ENCODE data around the gene LIPE. TPM values are rescaled to one million over a fixed set of nuclear protein-coding genes. Genes with fewer than 3 reads are reported as not detected.

The LIPE gene, protein sequence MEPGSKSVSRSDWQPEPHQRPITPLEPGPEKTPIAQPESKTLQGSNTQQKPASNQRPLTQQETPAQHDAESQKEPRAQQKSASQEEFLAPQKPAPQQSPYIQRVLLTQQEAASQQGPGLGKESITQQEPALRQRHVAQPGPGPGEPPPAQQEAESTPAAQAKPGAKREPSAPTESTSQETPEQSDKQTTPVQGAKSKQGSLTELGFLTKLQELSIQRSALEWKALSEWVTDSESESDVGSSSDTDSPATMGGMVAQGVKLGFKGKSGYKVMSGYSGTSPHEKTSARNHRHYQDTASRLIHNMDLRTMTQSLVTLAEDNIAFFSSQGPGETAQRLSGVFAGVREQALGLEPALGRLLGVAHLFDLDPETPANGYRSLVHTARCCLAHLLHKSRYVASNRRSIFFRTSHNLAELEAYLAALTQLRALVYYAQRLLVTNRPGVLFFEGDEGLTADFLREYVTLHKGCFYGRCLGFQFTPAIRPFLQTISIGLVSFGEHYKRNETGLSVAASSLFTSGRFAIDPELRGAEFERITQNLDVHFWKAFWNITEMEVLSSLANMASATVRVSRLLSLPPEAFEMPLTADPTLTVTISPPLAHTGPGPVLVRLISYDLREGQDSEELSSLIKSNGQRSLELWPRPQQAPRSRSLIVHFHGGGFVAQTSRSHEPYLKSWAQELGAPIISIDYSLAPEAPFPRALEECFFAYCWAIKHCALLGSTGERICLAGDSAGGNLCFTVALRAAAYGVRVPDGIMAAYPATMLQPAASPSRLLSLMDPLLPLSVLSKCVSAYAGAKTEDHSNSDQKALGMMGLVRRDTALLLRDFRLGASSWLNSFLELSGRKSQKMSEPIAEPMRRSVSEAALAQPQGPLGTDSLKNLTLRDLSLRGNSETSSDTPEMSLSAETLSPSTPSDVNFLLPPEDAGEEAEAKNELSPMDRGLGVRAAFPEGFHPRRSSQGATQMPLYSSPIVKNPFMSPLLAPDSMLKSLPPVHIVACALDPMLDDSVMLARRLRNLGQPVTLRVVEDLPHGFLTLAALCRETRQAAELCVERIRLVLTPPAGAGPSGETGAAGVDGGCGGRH
- 1.4 and 4.2 TPM in 2 replicates for total RNA-seq

DNA sequence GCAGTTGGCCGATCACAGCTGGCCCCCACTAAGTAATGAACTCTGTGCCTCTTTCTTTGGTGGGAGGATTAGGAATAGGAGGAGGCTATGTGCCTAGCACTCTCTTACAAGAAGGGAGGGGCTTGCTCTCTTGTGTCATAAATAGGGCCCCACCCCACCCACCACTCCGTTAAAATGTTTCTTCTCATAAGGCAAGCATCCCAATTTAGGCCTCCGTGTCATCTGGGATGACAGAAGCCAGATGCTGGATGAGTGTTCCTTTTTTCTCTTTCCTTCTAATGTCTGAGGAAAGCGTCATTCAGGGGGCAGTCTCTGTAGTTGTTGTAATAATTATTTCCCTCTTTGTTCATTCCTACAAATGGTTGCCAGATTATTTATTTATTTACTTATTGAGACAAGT is at the start of gene LIPE:
TSS of gene LIPE (minus strand) at position 76 of the 400 bp plus-strand sequence. CDS start 239 bp downstream, outside the sequence.

DNA sequence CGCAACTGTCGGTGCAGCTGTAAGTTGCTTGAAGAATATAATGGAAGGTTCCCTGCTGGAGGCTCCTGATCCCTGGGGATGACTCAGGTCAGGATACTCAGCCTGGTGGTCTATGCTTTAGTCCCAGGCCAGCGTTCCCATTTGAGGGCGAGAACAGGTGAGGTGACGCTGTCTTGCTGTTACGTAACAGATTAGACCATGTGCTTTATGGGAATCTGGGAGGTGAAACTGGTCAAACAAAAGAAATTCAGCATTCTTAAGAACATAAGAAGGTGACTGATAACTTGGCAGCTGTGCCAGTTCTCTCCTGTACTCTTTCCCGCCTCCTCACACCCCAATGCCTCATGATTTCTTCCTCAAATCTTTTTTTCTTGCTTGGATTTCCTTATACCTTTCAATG is 15.6 kb upstream of the LIPE start, which contains the start of gene CXCL17:
TSS of gene CXCL17 (minus strand) at position 114 of the 400 bp plus-strand sequence. CDS start 114 bp downstream, outside the sequence.

DNA sequence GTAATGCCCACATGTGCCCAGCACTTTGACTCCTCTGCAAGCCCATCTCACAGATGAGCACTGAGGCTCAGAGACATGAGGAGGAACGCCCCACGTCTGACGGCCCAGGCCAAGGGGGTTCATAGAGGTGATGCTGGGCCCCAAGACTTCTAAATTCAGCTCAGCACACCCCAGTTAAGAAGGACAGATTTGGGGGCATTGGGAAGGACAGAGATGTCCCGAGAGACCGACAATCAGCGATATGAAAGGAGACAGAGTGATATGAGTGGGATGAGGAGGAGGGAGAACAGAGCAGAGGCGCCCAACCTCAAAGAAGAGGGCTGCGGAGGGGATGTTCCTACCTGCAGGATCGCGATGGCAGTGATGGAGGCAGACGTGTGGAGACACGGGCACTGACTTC is 37.3 kb downstream of the LIPE start, which contains the start of gene CNFN:
TSS of gene CNFN (minus strand) at position 399 of the 400 bp plus-strand sequence. CDS start 1,260 bp downstream, outside the sequence.

Other genes with a start within 250 kb of the LIPE start
- 18.2 and 26.5 TPM in 2 replicates for gene DEDD2, start 209.7 kb downstream of the LIPE start, total RNA-seq
- gene ZNF526, start 207.1 kb downstream of the LIPE start, total RNA-seq = 7.6 and 10.4 TPM in 2 replicates
- gene GSK3A, start 184.8 kb downstream of the LIPE start, total RNA-seq = 9.9 and 15.1 TPM in 2 replicates
- gene ERF, start 172.3 kb downstream of the LIPE start, total RNA-seq = 18.6 and 23.2 TPM in 2 replicates
- 14.2 and 17.2 TPM in 2 replicates for gene CIC, start 158.1 kb downstream of the LIPE start, total RNA-seq
- gene PRR19, start 125.3 kb downstream of the LIPE start, total RNA-seq = 0.19 and 0.28 TPM in 2 replicates
- 6.2 and 26.1 TPM in 2 replicates for gene PAFAH1B3, start 124.8 kb downstream of the LIPE start, total RNA-seq
- gene TMEM145, start 114.1 kb downstream of the LIPE start, total RNA-seq = under 0.01 TPM in 1 of 2 replicates, not detected in the other
- gene MEGF8, start 101.8 kb downstream of the LIPE start, total RNA-seq = 15.7 and 24.2 TPM in 2 replicates
- gene CNFN, start 37.1 kb downstream of the LIPE start, total RNA-seq = not detected in 2 replicates
- not detected in 2 replicates for gene CXCL17, start 15.6 kb upstream of the LIPE start, total RNA-seq
- gene CEACAM1, start 101.1 kb upstream of the LIPE start, total RNA-seq = not detected in 2 replicates
- not detected in 2 replicates for gene CEACAM8, start 167.5 kb upstream of the LIPE start, total RNA-seq

Data from regular cardiac myocyte (primary cell).